Kidney (tissue), 14 donors: ENCODE results near the gene PATJ. TPM values are rescaled to one million over a fixed set of nuclear protein-coding genes. Genes with fewer than 3 reads are reported as not detected.
"Not testable (repeated sequence)": the region's sequence is repeated elsewhere in the genome, so short reads cannot be mapped to it uniquely, and the experiment has no call there.

ENCODE experiments used
- DNase-seq, 5 donors: peaks; one replicate each; pipeline ENCODE4 v3.0.0-alpha.2; 2013 to 2020
- FAIRE-seq: peaks from 2 replicates; lab custom pipeline; 2012; peaks lifted over from hg19 to GRCh38; lab: Jason Lieb, UNC
- H3K27ac ChIP-seq, 2 donors: one replicate each; pipeline ENCODE4 v1.7.0; 2013; ENCODE audit warnings: low read depth in 2 of 2, low read length in 2 of 2, inconsistent platforms in 1 of 2
- H3K27me3 ChIP-seq: one replicate; pipeline ENCODE4 v1.7.1; 2013; ENCODE audit warnings: low read length, inconsistent platforms; ENCODE audit not compliant: control insufficient read depth, insufficient read depth
- H3K36me3 ChIP-seq, 3 donors: one replicate each; pipeline versions ENCODE4 v1.7.0 to v1.7.1; 2013; ENCODE audit warnings: low read length in 3 of 3, control low read depth in 1 of 3, inconsistent platforms in 1 of 3; ENCODE audit not compliant: insufficient read depth in 3 of 3, control insufficient read depth in 2 of 3
- H3K4me1 ChIP-seq, 3 donors: one replicate each; pipeline versions ENCODE4 v1.7.0 to v1.7.1; 2013; ENCODE audit warnings: low read length in 3 of 3, inconsistent platforms in 1 of 3, low read depth in 1 of 3; ENCODE audit not compliant: control insufficient read depth in 2 of 3, insufficient read depth in 2 of 3
- H3K4me3 ChIP-seq, 3 donors: one replicate each; pipeline versions ENCODE4 v1.7.0 to v1.8.1; 2013; ENCODE audit warnings: low read length in 3 of 3, control low read depth in 1 of 3, inconsistent platforms in 1 of 3
- H3K9ac ChIP-seq, 3 donors: one replicate each; pipeline versions ENCODE4 v1.7.0 to v1.7.1; 2013; ENCODE audit warnings: low read length in 3 of 3, control low read depth in 1 of 3, inconsistent platforms in 1 of 3
- H3K9me3 ChIP-seq, 3 donors: one replicate each; pipeline versions ENCODE4 v1.7.0 to v1.7.1; 2013; ENCODE audit warnings: low read length in 3 of 3, control low read depth in 1 of 3, inconsistent platforms in 1 of 3; ENCODE audit not compliant: control insufficient read depth in 2 of 3, insufficient read depth in 1 of 3
- CTCF ChIP-seq: IDR thresholded peaks from 3 replicates; pipeline ENCODE4 v1.5.1; 2012; ENCODE audit warnings: mild to moderate bottlenecking, moderate library complexity, borderline replicate concordance; ENCODE audit not compliant: insufficient read depth; ENCODE audit errors: extremely low read depth
- intact Hi-C: fragments of 100-400 bp; cut with DNase I; formaldehyde crosslinking; loops from one replicate; pipeline ENCODE4 v1.11.1; 2022
- polyA plus RNA-seq: library from polyadenylated mRNA; stranded (reverse); fragments of 350-450 nt; fragmentation: Illumina TruSeq; extraction: RNeasy Lipid Tissue Mini Kit (QIAGEN cat#74804); gene quantifications from one replicate; pipeline ENCODE4 v1.2.3, GENCODE V29; 2014; ENCODE audit warnings: low read depth, low replicate concordance; ENCODE audit not compliant: insufficient read depth
- total RNA-seq: library from RNA; stranded (reverse); fragmentation: NEBNext Ultra II Directional; extraction: Animal tissue kit (Norgen Biotek cat#: 25700); gene quantifications from one replicate; pipeline ENCODE4 v1.2.1, GENCODE V29; 2021
- donor health status: control.
- donor health status: control.
- donor health status: control.
- donor health status: control.
- donor health status: control.
- donor health status: DM: yes; HTN: yes; CAD: no.
- donor health status: Normal renal cell carcinoma (clear cell type).

Gene PATJ
- total and polyA plus RNA-seq, 2 donors from 2014 or later = 44.0 to 98.0 TPM

GRCh38 chr1:61784726-61785125, 42.4 kb downstream of the PATJ start:
- Histone ChIP-seq H3K4me3 (no peak overlapping the region), H3K9me3 (no peaks in the 10 kb centered on the region), H3K9ac (no peak overlapping the region), H3K36me3 (peaks cover 0 to 17% (median 6%) of the 10 kb centered on the region in 3 donors), H3K27ac (no peak overlapping the region), H3K4me1 (no peaks in the 10 kb centered on the region), H3K27me3 (no peaks in the 10 kb centered on the region)
- intact Hi-C loops = no loop called here
- FAIRE-seq (no peak), DNase-seq (no peak)
- TF ChIP-seq CTCF = no peak

GRCh38 chr1:61790837-61791236, 48.6 kb downstream of the PATJ start:
- intact Hi-C loops = no loop called here
- TF ChIP-seq CTCF = no peak
- no peaks in the 10 kb centered on the region for H3K4me1 ChIP-seq
- H3K36me3 ChIP-seq = peaks cover 0 to 25% (median 2%) of the 10 kb centered on the region in 3 donors
- H3K9ac ChIP-seq = no peak overlapping the region
- no peak overlapping the region for H3K27ac ChIP-seq
- no peak for FAIRE-seq
- no peak overlapping the region for H3K4me3 ChIP-seq
- no peaks in the 10 kb centered on the region for H3K27me3 ChIP-seq
- no peak for DNase-seq
- no peaks in the 10 kb centered on the region for H3K9me3 ChIP-seq

GRCh38 chr1:61797045-61797755, 54.9 kb downstream of the PATJ start:
- Histone ChIP-seq H3K36me3 (peaks cover 0 to 18% (median 3%) of the 10 kb centered on the region in 3 donors), H3K9me3 (no peaks in the 10 kb centered on the region), H3K4me3 (no peak overlapping the region), H3K27ac (no peak overlapping the region), H3K27me3 (no peaks in the 10 kb centered on the region), H3K9ac (no peak overlapping the region), H3K4me1 (no peaks in the 10 kb centered on the region)
- DNase-seq = no peak
- intact Hi-C loops = no loop called here
- TF ChIP-seq CTCF = no peak
- no peak for FAIRE-seq

- H3K9me3 ChIP-seq, FAIRE-seq, H3K4me3 ChIP-seq, DNase-seq, H3K27ac ChIP-seq, H3K27me3 ChIP-seq, H3K9ac ChIP-seq, intact Hi-C loops, H3K4me1 ChIP-seq: not testable (repeated sequence)
- H3K36me3 ChIP-seq = peaks cover 0 to 26% (median 6%) of the 10 kb centered on the region in 3 donors
These were observed 58.8 kb downstream of the PATJ start for GRCh38 chr1:61801047-61801446.
